ENCODE data around the gene CIAO2A.
"Not testable (repeated sequence)": the region's sequence is repeated elsewhere in the genome, so short reads cannot be mapped to it uniquely, and the experiment has no call there.

The CIAO2A gene

DNA sequence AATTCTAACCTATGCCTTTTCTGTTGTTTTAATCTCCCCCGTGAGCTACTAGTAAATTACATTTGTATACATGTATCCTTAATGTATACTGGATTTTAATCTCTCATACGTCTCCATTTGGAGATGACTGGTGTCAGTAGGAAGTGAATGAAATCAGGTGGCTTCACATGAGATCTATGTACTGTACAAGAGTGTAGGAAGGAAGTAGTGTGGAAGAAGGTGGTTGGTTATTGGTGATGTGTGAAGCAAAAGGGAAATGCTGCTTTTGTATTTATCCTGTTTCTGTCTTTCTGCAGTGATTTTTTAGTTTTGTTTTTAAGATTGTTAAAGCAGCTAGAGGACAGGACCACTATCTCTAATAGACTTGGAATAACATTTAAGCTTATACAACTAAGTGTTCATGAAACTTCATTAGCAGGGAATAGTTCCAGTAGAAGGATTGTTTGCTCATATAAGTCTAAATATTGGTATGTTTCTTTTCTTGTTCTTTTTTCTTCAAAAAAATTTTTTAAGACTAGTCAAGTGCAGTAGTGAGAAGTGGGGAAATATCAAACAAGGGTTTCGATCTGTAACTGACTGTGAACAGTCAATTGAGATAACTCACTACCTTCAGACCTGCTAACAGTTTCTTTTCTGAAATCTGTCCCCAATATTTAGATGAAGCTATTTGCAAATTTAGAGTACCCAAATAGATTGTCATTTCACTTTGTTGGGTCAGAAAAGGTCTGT, 17.5 kb upstream of the CIAO2A start:
- DNase-seq: no peak

DNA sequence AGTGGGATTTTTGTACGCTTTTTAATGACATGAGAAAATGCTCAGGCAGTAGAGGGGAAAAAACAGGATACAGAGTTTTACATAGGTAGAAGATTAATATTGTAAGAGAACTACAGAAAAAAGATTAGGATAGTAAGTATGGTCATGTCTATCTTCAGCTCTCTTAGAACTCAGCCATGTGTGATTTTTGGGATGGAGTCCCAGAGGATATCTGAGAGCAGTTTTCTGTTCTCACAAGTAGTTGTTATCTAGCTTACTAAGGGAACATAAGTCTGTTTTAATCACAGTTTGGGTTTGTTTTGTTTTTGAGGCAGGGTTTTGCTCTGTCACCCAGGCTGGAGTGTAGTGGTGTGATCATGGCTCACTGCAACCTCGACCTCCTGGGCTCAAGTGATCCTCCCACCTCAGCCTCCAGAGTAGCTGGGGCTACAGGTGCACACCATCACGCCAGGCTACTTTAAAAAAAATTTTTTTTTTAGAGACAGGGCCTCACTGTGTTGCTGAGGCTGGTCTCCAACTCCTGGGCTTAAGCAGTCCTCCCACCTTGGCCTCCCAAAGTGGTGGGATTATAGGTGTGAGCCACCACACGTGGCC, 16.6 kb upstream of the CIAO2A start:
- DNase-seq: not testable (repeated sequence)

DNA sequence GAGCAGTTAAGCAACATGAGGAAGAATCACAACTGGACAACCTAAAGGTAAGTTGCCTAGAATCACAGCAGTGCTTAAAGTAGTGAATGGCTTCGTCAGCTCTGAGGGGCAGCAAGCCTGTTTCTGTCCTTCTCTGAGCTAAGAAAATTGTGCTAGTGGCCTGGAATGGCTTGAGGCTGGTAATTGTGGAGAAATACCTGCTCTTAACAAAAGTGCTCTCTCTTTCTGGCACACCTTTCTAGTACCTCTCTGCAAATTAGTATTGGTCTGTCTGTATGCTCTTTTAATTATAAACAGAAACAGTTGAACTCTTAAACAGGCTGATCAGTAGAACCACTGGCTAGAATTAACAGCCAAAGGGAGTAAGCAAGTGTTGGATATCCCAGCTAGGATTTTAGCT, 13.7 kb upstream of the CIAO2A start:
- no peak for DNase-seq

DNA sequence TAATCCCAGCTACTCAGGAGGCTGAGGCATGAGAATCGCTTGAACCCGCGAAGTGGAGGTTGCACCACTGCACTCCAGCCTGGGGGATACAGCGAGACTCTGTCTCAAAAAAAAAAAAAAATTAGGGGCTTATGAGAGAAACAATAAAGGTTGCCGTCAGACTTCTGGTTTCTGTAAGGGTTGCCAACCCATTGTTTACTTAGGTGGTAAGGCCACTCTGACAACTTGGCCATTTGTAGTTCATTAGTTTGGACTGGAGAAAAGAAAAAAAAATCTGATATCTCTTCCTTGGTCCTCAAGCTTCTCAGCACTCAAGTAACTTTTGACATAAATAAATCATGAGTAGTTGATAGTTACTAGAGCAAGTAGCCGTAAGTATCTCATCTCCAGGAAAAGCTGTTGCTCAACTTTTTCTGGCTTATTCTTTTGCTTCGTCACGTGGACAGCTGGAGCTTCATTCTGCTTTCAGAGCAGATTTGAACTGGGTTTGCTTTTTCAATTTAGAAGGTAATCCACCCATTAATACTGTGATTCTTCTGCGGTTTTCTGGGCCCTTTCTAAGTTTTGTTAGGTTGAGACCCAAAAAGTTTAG, 11.6 kb upstream of the CIAO2A start:
- DNase-seq: no peak

DNA sequence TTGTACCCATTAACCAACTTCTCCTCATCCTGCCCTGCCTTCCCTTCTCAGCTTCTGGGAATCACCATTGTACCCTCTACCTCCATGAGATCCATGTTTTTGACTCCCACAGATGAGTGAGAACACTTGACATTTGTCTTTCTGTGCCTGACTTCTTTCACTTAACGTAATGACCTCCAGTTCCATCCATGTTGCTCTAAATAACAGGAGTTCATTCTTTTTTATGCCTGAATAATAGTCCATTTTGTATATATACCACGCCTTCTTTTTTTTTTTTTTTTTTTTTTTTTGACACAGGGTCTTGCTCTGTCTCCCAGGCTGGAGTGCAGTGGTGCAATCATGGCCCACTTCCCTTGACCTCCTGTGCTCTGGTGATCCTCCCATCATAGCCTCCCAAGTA, 8.9 kb upstream of the CIAO2A start:
- DNase-seq: no peak

DNA sequence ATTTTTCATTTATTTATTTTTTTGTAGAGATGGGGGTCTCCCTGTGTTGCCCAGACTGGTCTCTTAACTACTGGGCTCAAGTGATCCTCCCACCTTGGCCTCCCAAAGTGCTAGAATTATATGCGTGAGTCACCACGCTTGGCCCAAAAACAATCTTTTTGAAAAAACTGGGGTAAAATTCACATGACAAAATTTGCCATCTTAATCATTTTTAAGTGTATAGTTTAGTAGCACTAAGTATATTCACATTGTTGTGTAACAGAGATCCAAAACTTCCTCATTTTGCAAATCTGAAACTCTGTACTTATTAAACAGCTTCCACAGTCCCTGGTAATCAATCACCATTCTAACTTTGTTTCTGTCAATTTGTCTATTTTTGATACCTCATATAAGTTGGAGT, 7.3 kb upstream of the CIAO2A start:
- DNase-seq: no peak

DNA sequence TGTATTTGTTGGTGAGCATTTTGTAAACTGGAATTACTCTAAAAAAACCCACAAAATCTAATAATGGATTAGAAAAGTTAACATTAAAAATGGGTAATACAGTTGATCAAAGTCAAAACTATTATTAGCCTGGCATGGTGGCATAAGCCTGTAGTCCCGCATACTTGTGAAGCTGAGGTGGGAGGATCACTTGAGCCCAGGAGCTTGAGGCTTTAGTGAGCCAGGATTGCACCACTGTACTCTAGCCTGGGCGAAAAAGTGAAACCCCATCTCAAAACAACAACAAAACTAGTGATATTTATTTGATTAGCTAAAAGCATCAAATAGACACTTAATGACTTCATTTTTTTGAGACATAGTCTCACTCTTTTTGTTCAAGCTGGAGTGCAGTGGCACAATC, 5.7 kb upstream of the CIAO2A start:
- DNase-seq: no peak

DNA sequence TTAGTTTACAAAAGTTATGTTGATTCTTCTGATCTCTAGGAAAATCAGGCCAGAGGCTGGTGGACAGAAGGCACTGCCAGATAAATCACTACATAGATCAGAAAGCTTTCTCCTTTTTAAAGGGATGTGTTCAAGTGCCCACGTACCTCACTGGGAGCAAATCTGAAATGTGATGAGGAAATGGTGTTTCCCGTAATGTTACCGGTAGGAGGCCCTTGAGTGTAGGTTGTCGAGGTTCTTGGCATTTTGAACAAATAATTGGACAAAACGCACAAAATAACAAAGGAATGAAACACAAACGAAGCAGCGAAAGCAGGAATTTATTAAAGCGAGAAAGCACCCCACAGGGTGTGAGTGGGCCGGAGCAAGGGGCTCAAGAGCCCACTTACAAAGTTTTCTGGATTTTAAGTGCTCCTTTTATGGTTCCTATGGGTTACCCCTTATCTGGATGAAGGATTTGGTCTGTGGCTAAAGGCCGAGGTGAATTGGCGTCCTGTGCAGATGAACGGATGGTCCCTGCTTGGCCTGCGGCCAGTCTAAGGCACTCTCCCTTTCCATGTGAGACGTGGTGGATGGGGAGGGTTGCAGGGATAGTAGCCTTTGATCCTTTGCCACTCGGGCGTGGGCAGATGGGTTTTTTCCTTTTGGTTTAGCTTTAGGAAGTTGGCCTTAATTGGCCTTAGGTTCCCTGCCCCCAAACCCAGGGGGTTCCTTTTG, 3.2 kb upstream of the CIAO2A start:
- DNase-seq: peak; percentile 3

DNA sequence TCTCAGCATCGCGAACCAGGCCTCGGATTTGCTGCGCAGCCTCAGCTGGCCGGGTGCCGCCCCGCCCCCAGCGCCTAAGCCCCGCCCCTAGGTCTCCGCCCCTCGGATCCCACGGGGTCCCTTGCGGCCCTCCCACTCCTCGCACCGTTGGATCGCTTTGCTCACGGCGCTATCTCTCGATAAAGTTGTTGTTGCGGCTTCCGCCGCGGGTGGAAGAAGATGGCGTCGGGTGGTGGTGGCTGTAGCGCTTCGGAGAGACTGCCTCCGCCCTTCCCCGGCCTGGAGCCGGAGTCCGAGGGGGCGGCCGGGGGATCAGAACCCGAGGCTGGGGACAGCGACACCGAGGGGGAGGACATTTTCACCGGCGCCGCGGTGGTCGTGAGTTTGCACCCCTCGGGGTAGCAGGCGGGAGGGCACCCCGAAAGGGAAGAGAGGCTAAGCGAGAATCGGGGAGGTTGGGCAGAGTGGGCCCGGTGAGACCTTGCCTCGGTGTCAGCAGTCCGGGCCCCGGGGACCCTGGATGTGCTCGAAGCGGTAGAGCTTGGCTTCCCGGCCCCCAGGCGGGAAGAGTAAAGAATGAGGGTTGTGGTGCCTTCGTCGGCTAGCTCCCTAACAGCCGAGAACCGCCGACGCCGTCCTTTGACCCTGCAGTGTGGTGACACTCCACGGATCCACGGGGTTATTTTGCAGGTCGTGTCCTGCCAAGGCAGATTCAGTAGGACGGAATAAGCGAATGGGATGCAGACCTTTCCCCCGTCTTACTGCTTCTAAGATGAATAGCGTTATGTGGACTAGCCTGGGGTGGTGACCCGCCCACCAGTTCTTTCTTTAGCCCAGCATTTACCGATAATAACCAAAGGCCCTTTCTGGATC, 2.4 kb upstream of the CIAO2A start, which contains the start of gene SNX1:
SNX1 (plus strand) TSS at position 188 of the 873 bp plus-strand sequence; CDS start at position 220, 32 bp downstream.
- DNase-seq: peak; percentile 89

DNA sequence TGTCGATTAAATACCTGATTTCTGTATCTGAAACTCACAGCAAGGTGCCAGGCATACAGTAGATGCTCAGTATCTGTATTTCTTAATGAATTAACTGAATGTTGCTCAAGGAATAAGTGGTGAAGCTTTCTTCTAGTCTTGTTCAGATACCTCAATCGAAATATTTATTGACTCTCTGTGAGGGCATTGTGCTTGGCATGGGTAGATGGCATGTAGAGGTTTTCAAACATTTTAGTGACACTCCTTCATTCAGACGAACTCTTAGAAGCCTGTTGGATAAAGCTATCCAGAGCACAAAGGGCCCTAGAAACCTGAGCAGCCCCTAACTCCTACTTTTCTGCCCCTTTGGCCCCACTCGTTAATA, 1.8 kb upstream of the CIAO2A start:
- DNase-seq: no peak

DNA sequence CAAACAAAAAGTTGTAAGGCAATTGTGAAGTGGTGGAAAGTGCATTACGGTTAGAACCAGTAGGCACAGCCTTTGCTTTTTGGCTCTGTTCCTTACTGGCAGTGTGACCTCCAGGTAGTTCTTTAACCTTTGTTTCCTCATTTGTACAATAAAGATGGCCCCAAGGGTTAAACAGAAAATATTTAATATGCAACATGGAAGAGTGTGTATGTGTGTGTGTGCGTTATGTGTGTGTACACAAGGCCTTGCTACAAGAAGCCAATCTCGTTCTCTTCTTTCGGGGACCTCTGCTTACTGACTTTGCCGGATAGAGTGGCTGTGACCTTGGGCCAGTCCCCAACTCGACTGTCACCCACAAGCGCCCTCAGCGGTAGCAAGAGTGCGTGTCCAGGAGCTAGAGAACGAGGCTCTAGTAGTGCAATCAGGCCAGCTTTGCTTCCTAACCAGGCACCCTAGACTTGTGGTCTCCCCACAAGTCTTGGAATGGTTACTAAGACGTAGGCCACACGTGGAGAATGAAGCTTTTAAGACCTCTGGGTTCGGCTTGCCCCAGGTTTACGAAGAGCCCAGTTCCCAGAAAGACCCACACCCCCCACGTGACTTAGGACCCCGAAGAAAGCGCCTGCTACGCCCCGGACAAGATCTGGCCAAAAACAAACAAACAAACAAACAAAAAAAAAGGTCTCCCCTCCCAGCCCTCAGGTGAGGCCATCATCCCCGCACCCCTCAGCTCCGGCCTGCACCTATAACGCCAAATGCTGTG, 593 bp downstream of the CIAO2A start:
- peak; percentile 7 for DNase-seq

DNA sequence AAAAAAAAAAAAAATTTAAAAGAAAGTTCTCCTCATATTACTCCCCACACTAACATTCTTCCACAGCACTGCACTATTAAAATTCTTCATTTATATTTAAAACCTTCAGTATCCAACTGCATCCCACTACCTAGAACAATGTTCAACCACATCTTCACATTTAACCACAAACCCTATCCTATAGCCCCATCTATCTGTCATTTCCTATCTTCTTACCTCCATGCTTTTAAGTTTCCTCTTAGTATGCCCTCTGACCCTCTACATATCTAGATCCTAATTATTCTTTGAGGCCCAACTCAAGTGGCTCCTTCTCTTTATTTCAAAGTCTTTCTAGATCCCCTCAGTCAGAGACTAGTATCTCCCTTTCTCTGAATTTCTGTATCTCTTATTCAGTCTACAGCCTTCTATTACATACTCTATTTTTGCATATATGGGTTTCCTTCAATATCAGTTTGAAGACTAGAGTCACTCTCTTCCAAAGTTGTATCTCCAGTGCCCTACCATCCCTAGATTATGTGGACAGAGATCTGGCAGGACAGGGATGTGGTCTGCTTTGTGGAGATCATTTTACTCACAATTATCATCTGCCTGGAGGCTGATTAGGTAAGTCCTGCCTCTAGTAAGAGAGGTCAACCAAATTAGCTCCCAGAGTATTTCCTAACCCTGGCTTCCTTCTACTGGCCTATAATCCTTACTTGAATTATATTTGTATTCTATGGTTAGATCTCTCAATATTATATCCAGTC, 1.4 kb downstream of the CIAO2A start:
- no peak for DNase-seq

DNA sequence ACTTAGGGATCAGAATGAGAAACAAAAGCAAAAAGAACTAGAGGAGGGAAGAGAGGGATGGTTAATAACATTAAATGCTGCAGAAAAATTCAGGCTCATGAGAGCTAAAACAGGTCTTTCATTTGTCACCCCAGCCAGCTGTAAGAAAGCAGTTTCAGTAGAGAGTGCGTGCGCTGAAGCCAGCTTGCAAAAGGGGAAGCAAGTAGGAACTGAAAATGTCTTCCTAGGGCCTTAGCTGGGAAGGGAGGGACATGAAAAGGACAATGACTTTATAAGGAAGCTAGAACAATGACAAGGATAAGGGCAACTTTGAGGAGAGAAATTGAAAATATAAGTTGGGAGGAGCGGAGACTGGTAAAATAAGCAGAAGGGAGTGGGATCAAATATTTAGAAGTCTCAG, 3.1 kb downstream of the CIAO2A start:
- DNase-seq: no peak

DNA sequence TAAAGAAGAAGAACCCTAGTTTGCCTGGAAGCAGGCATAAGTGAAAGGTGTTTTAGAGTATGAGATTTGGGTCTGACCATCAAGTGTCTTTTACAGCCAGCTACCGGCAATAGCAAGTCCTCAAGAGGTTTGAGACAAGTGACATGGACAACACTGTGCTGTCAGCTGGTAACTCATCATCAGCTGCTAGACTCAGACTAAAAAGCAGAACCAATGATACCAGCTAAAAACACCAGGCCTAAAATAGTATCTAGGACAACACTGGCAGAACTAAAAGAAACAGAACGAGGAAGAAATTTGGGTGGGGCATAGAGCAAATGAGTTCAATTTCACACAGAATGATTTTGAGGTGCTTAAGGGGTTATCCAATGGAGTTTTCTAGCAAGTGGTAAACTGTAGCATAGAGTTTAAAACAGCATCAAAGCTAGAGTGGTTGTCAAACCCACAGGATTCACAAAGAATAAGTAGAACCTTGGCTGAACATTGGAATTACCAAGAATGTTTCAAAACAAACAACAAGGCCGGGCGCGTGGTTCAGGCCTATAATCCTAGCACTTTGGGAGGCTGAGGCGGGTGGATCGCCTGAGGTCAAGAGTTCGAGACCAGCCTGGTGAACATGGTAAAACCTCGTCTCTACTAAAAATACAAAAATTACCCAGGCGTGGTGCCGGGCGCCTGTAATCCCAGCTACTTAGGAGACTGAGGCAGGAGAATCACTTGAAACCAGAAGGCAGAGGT, 3.9 kb downstream of the CIAO2A start:
- no peak for DNase-seq

DNA sequence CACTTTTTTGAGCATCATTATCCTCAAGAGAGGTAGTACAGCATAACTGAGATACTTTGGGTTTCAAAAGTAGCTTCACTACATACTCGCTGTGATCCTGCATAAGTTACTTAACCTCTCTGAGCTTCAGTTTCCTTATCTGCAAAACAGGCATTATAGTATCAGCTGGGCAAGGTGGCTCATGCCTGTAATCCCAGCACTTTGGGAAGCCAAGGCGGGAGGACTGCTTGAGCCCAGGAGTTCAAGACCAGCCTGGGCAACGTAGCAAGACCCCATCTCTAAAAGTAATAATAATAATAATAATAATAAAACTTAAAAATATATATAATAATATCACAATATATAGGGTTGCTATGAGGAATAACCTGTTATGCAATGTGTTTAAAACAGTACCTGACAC, 10.9 kb downstream of the CIAO2A start:
- no peak for DNase-seq

DNA sequence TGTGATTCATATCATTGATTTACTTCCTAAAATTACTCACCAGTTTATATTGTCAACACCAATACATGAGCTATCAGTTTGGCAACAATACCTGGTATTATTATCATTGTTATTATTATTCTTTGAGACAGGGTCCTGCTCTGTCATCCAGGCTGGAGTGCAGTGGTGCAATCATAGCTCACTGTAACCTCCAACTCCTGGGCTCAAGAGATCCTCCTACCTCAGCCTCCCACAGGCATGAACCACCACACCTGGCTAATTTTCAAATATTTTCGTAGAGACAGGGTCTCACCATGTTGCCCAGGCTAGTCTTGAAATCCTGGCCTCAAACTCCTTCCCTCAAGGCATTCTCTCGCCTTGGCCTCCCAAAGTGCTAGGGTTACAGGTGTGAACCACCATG, 20.1 kb downstream of the CIAO2A start:
- DNase-seq: not testable (repeated sequence)

DNA sequence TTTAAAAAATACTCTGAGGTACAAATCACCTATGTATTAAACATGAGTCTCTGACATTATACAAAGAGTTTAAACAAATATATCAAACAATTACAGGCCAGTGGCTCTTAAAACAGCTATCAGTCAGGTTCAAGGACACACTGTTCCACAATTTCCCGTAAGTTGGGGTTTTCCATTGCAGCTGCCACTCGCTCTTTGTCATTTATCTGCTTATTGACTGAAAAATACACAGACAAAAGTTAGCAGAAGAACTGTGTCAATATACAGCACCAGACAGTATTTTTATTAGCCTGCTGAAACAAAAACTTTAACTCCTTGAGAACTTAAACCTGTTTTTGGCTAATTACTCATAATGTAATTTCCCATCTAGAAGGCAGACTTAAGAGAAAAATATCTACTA, 20.8 kb downstream of the CIAO2A start:
- no peak for DNase-seq

DNA sequence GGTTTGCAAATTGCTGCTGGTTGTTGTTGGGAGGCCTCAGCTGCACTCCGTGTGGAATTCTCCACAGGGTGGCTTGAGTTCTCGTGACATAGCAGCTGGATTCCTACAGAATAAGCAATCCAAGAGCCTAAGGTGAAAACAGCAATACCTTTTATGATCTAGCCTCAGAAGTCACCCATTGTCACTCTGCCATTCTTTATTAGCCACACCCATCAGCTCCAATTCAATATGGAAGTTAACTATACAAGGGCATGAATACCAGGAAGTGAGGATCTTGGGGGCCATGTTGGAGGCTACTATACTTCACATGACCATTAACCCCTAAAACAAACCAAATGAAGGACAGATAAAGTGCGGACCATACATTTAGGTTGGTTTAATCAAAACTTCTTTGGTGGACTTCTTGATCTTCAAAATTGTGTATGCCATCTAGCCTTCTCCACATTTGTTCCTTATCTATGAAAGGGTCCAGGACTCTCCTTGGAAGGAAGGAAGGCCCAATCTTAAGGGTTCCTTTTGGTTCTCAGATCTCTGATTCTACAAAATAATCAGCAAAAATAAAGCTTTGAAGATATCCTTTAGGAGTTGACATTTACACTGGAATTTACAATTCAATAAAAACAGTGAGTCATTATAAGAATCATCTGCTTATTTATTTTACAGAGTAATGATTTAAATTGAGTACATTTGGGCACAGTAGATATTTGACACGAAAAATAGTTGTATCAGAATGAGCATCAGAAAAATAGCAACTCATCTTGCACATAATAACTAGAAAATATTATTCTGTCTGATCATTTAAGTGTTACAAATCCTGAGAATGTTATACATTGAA, 21.5 kb downstream of the CIAO2A start:
- no peak for DNase-seq
